Measurements from ENCODE around the gene DAD1. TPM values are rescaled to one million over a fixed set of nuclear protein-coding genes. Genes with fewer than 3 reads are reported as not detected.
"Not testable (repeated sequence)": the region's sequence is repeated elsewhere in the genome, so short reads cannot be mapped to it uniquely, and the experiment has no call there.

DAD1 gene
- total and polyA plus RNA-seq, 9 donors, result 117 to 310 (median 143) TPM

DNA sequence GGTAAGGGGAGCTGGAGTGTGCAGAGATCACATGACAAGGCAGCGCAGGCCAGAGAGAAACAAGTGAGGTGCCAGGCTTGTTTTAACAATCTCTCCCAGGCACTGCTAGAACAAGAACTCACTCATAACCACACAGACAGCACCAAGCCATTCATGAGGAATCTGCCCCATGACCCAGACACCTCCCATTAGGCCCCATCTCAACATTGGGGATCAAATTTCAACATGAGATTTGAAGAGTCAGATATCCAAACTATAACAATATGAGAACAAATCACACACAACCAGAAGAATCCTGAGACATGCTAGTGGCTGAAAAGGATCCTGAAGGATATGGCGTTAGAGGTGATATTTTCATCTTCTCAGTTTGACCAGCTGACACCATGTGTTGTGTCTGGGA lies 33.2 kb upstream of the DAD1 start:
- Histone ChIP-seq H3K27me3 (no peaks in the 10 kb centered on the region), H3K27ac (no peak overlapping the region), H3K9me3 (no peaks in the 10 kb centered on the region), H3K4me1 (ENCODE audit: insufficient read depth) (no peaks in the 10 kb centered on the region), H3K36me3 (no peaks in the 10 kb centered on the region), H3K4me3 (no peak overlapping the region)
- 42 to 63% (median 57%) methylated on average over 2 of the region's 2 CpGs for WGBS, 3 donors
- TF ChIP-seq POLR2A (IDR thresholded peaks at IDR 0.05) (no peak), EP300 (IDR thresholded peaks at IDR 0.05) (no peak)
- TF ChIP-seq, protein P1, sequence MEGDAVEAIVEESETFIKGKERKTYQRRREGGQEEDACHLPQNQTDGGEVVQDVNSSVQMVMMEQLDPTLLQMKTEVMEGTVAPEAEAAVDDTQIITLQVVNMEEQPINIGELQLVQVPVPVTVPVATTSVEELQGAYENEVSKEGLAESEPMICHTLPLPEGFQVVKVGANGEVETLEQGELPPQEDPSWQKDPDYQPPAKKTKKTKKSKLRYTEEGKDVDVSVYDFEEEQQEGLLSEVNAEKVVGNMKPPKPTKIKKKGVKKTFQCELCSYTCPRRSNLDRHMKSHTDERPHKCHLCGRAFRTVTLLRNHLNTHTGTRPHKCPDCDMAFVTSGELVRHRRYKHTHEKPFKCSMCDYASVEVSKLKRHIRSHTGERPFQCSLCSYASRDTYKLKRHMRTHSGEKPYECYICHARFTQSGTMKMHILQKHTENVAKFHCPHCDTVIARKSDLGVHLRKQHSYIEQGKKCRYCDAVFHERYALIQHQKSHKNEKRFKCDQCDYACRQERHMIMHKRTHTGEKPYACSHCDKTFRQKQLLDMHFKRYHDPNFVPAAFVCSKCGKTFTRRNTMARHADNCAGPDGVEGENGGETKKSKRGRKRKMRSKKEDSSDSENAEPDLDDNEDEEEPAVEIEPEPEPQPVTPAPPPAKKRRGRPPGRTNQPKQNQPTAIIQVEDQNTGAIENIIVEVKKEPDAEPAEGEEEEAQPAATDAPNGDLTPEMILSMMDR (IDR thresholded peaks at IDR 0.05), result no peak
- no peak for DNase-seq
- intact Hi-C loops (cut with DNase I), result no loop called here

- H3K36me3 ChIP-seq; DNase-seq; H3K27me3 ChIP-seq; H3K9me3 ChIP-seq; H3K4me1 ChIP-seq (ENCODE audit: insufficient read depth); H3K4me3 ChIP-seq; intact Hi-C loops (cut with DNase I); H3K27ac ChIP-seq: not testable (repeated sequence)
- WGBS, 3 donors, result 92 to 95% (median 93%) methylated on average over 2 of the region's 2 CpGs
These were observed 26.7 kb upstream of the DAD1 start for GRCh38 chr14:22615765-22616164.

DNA sequence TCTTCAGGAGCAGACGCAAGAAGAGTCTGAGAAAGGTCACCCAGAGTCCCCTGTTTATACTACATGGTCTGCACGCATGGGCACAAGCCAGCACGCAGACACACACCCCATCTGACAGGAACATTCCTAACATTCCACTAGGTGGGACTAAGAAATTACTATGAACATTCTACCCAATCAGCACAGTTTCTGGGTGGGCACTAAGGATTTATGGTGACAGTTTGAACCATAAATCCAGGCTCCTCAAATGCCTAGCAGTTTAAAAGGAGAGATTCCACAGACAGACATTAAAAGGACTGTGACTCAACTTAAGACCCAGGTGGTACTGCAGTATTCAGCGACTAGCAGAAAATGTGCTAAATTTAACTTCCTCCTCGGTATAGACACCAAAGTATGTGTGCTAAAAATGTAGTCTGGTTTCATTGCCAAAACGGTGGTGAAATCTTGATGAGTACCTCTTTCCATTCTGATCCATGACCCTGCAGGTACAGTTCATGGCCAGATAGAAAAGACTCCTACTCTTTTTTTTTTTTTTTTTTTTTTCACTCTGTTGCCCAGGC lies 25.3 kb upstream of the DAD1 start:
- 2 to 4% (median 2%) methylated on average over 6 of the region's 6 CpGs for WGBS, 3 donors
- H3K4me3 ChIP-seq, result no peak overlapping the region
- H3K4me1 ChIP-seq (ENCODE audit: insufficient read depth), result peaks cover 8% of the 10 kb centered on the region
- no peak overlapping the region for H3K27ac ChIP-seq
- DNase-seq, result peak in 1 of 5 donors; percentile 43
- no peaks in the 10 kb centered on the region for H3K27me3 ChIP-seq
- H3K9me3 ChIP-seq, result no peaks in the 10 kb centered on the region
- no peaks in the 10 kb centered on the region for H3K36me3 ChIP-seq
- intact Hi-C loops (cut with DNase I), result no loop called here
- TF ChIP-seq EP300 (IDR thresholded peaks at IDR 0.05) (no peak), POLR2A (IDR thresholded peaks at IDR 0.05) (no peak)
- TF ChIP-seq, protein P1 (IDR thresholded peaks at IDR 0.05), result no peak

GRCh38 chr14:22613736-22614239 lies 24.8 kb upstream of the DAD1 start:
- Histone ChIP-seq H3K4me3 (no peak overlapping the region), H3K36me3 (no peaks in the 10 kb centered on the region), H3K9me3 (no peaks in the 10 kb centered on the region), H3K27ac (no peak overlapping the region), H3K27me3 (no peaks in the 10 kb centered on the region), H3K4me1 (ENCODE audit: insufficient read depth) (peaks cover 8% of the 10 kb centered on the region)
- TF ChIP-seq, protein P1 (IDR thresholded peaks at IDR 0.05), result no peak
- TF ChIP-seq POLR2A (IDR thresholded peaks at IDR 0.05) (no peak), EP300 (IDR thresholded peaks at IDR 0.05) (no peak)
- WGBS, 3 donors, result 21 to 42% (median 26%) methylated on average over 3 of the region's 3 CpGs
- intact Hi-C loops (cut with DNase I), result no loop called here
- no peak for DNase-seq

DNA sequence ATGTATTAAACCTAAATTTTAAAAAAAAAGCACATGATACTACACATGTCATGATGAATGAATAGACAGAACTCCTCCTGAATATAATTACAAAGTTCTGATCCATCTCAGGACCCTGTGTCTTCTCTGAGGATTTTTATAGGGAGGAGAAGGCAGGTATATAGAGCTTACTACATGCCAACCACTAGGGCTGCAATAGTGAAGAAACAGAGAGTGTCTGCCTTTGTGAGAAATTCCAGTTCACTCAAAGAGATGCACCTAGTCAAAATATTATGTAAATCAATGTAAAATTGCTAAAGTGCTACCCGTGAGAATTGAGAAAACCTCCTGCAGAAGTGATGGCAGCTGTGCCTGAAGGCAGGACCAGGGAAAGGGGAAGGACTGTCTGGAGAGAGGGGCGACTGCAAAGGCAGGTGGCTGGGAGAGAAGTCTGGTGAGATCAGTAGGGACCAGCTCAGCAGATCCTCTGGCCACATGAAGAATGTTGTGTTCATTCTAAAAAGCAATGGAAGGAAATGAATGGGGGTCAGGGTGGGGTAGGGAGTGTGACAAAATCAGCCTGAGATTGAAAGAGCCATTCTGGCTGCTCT lies 24.2 kb upstream of the DAD1 start:
- TF ChIP-seq, protein P1 (IDR thresholded peaks at IDR 0.05), result no peak
- TF ChIP-seq POLR2A (IDR thresholded peaks at IDR 0.05) (no peak), EP300 (IDR thresholded peaks at IDR 0.05) (no peak)
- no peaks in the 10 kb centered on the region for H3K36me3 ChIP-seq
- 62 to 64% (median 63%) methylated on average over 2 of the region's 2 CpGs for WGBS, 3 donors
- no peaks in the 10 kb centered on the region for H3K27me3 ChIP-seq
- H3K27ac ChIP-seq, result no peak overlapping the region
- no peak overlapping the region for H3K4me3 ChIP-seq
- DNase-seq, result no peak
- intact Hi-C loops (cut with DNase I), result no loop called here
- H3K9me3 ChIP-seq, result no peaks in the 10 kb centered on the region
- H3K4me1 ChIP-seq (ENCODE audit: insufficient read depth), result peaks cover 8% of the 10 kb centered on the region
